HS-5 (cell line): Measurements from ENCODE around the gene GREB1.

Experiments
- DNase-seq: peaks from one replicate; pipeline ENCODE4 v3.0.0-alpha.2; 2012; ENCODE audit warnings: low read depth

GREB1 gene

DNA sequence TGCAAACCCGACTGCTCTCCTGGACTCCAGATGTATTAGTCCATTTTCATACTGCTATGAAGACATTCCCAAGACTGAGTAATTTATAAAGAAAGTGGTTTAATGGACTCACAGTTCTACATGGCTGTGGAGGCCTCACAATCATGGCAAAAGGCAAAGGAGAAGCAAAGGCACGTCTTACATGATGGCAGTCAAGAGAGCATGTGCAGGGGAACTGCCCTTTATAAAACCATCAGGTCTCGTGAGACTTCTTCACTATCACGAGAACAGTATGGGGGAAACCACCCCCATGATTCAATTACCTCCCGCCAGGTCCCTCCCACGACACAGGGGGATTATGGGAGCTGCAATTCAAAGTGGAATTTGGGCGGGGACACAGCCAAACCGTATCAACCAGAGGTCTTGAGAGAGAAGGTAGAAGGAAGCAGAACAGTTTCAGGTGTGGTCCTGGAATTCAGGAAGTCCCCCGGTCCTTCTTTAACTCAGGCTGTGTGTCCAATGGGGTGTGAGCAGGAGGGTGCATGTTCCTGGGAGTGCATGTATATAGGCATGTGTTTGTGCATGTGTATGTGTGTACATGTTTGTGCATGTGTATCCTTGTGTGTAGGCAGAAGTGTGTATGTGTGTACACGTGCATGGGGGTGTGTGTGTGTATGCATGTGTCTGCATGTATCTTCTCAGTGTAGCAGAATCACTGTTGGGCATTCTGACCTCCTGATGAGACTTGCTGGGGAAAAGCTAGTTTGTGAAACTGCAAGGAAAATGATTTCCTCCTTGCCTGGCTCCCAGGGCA, 46.2 kb downstream of the GREB1 start:
- no peak for DNase-seq

DNA sequence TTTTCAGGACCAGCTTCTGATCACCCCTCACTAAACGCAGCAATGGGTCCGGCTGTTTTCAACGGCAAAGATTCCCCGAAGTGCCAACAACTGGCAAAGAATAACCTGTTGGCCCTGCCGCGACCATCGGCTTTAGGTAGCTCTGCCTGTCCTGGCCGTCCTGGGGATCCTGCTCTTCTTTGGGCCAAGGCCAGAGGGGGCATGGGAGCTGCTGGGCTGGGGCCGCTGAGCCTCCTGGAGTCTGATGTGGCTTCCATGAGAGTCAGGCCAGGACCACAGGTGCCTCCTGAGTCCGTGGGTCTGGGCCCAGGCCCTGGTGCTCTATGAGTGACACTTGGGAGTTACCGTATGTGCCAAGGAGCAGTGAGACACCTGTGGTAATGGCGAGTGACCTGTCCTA, 46.9 kb downstream of the GREB1 start:
- DNase-seq: no peak

DNA sequence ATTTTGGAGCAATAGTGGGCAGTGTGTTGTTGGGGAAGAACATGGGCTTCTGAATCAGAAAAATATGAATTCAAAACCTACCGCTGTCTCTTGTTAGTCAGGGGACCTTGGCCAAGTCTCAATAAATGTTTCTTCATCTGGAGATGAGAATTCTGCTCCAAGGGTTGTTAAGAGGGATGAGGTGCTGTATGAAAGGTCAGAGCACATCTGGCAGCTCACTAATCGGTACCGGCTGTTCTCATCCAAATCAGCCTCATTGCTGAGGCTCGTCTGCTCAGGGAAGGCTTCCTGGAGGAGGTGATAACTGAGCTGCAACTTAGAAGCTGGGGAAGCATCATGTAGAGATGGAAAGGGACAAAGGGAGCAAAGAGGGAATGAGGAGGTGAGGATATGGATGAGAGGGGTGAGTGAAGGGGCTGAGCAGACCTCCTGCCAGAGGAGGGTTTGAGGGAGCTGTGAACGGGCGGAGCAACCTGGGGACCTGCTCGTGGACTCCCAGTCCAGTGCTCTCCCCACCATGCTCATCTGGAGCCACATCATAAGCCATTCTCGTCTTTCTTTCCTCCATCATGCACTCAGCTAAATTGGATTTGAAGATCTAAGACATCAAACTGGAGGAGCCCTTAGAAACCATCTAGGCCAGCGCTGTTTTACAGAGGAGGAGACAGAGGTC, 47.4 kb downstream of the GREB1 start:
- no peak for DNase-seq

DNA sequence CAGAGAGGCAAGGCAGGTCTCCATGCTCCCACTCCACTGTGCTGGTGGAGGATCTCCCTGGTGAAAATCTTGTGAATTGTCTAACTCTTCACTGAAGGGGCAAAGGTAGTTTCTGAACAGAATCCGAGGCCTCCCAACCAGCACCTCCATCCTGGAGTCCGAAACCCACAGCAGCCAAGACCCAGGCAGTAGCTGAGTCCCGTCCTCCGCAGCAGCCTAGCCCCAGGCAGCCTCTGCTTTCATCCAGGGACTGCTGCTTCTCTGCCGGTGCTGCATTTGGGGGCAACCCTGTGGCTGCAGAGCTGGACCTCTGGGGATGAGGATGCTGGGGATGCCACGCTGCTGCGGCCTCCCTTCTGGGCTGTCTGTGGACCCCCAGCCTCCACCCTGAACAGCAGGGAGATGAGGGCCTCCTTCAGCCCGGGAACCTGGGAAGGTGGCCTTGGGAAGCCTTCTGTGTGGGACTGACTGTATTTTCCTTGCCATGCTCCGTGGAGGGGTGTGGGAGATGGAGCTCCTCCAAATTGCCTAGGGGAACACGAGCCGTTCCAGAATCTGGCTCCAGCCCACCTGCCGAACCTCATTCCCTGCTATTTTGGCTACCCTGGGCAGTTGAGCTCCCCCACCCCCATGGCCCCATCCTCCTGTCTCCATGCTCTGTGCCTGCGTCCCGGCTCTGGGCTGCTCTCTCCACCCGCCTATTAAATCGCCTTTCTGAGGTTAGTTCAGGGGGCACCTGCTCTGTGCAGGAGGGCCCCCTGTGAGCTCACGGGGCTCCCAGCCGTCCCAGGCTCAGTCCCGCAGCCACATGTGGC, 48.2 kb downstream of the GREB1 start:
- DNase-seq: no peak

DNA sequence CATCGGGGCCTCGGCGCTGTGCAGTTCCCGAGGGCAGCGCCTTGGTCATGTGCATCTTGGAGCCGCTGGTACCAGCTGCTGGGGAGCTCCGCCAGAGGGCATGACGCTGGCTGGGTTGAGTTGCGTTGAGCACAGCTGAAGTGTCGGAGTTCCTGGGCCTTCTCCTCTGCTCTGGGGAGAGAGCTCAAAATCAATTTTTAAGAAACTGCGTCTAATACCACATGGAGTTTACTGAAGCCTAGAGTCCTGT, 48.7 kb downstream of the GREB1 start:
- DNase-seq: peak; percentile 6

DNA sequence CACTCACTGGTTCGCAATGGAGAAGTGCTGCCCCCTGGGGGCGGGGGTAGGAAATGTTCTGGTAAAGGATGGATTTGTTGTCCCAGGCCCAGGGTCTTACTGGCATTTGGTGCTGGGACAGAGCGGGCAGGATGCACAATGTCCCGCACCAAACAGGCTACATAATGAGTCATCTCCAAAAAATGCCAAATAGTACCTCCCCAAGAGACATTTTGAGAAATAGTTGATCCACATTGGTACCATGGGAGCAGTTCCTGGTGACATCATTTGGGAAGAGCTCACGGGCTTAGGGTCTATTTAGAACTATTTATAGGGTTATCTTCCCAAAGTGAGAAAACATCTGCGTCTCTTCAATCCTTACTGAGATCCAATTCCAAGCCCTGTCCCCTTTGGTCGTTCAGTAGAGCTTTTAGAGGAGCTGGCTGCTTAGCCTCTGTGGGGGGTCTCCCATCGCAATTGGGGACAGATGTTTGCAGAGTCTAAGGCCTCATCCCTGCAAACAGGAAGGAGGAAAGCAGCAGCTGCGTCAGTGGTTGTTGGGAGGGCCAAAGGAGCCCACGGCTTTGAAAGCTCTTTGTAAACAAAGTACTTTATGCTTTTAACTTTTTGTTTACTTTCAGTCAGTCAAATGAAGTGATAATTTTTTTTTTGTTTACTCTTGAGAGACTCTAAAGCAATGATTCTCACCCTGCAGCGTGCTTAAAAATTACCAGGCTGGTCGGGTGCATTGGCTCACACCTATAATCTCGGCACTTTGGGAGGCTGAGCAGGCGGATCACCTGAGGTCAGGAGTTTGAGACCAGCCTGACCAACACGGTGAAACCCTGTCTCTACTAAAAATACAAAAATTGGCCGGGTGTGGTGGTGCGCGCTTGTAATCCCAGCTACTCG, 49.3 kb downstream of the GREB1 start:
- peak; percentile 5 for DNase-seq

DNA sequence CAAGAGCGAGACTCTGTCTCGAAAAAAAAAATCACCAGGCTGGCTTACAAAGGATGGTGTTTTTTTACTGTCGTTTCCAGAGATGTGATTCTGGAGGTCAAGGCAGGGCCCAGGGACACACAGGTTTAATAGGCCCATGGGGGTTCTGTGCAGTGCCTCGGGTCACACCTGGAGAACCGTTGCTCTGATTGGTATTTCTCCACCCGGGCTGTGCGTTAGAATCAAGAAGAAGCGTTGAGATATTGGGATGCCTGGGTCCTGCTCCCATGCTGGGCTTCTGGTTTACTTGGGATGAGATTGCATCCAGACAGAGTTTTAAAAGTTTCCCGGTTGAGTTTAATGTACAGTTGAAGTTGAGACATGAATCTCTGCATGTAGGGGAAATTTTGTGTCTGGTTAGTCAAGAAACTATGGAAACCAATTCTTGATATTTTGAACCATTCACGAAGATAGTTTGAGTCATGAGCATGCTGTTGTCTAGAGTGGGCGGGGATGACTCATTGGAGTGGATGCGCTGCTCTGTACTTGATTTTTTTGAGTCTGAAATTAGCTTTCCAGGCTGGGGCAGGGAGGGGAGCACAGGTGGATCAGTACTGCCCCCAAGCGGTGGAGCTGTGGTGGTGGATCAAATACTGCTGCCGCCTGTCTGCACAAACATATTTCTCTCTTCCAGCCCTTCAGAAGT, 50.1 kb downstream of the GREB1 start:
- peak; percentile 88 for DNase-seq

DNA sequence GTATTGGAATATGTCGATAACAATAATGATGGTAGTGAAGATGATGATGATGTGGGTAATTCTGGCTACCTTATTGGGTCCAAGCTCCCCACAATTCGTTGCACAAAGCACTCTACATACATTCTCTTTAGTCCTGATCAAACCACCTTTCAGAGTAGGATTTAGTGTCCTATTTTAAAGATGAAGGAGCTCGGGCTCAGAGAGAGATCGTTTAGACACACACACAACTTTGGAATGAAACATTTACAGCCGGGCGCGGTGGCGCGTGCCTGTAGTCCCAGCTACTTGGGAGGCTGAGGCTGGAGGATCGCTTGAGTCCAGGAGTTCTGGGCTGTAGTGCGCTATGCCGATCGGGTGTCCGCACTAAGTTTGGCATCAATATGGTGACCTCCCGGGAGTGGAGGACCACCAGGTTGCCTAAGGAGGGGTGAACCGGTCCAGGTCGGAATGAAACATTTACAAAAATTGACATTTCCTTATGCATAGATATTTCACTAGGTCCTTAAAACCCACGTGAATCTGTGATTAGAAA, 50.7 kb downstream of the GREB1 start:
- DNase-seq: no peak

DNA sequence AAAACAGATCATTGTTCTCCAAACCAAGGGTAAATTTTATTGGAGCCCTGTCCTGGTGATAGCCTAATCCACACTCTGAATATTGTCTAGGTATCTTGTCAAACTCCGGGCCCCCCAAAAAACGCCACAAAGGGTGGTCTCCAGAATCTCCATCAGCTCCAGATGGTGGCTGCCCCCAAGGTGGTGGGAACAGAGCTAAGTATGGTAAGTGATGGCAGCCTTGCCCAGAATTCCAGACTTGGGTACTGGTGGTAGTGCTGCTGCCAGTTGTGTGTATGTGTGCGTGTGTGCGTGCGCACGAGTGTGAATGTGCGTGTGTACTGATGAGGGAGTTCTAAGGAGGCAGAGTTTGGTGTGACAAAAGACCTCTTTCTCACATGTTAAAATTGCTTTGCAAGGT, 51.2 kb downstream of the GREB1 start:
- DNase-seq: no peak

DNA sequence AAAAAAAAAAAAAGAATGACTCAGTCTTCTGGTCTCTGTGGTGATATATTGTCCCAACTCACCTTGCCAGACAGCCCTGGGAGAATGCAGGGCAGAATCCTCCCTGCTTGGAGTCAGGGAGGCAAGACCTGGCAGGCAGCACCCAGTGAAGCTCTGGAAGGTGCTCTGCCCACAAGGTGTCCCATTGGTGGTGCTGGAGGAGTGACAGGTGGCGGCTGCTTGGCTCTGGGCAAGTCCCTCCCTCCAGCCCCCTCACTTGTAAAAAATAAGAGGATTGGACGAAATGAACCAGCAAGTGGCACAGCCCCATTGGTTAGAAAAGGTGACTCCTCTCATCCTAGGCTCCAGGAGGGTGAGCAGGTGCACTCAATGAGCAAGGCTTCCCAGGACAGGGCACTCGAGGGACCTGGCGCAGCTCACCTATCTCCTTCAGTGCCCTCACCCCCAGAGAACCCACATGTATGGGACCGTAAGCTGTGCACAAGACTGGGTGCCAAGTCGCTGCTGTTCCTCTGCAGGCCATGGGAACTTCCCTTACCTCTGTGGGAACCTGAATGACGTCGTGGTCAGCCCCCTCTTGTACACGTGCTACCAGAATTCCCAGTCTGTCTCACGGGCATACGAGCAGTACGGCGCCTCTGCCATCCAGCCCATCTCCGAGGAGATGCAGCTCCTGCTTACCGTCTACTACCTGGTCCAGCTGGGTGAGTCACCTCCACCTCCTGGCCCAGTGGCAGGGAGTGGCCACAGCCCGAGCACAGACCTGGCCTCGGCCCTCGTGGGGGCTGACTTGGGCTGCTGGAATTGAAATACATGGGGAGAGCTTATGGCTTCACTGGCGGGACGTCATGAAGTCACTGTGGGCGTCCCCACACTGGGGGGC, 54.6 kb downstream of the GREB1 start:
- DNase-seq: no peak

DNA sequence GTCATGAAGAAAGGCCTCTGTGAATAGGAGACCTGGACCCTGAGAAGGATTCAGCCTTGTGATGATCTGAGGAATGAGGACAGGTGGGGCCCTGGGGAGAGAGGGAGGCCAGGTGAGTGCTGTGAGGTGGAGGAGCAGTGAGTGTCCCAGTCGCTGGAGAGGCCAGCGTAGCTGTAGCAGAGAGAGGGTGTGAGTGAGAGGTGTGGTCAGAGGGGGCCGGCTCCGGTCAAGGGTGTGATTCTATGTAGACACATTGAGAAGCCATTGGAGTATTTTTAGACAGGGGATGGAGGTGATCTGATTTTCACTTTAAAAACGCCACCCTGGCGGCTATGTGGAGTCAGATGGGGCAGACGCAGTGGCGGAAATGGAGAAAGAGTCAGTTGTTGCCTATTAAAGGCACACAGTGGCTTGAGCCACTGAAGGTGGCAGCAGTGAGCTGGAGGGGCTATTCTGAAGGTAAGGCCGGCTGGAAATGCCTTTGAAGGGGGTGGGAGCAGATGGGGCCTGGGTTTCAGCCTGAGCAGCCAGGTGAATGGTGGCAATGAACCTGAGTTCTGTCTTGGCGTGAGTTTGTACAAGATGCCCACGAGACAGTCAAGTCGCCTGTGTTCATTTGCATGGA, 55.6 kb downstream of the GREB1 start:
- DNase-seq: no peak

DNA sequence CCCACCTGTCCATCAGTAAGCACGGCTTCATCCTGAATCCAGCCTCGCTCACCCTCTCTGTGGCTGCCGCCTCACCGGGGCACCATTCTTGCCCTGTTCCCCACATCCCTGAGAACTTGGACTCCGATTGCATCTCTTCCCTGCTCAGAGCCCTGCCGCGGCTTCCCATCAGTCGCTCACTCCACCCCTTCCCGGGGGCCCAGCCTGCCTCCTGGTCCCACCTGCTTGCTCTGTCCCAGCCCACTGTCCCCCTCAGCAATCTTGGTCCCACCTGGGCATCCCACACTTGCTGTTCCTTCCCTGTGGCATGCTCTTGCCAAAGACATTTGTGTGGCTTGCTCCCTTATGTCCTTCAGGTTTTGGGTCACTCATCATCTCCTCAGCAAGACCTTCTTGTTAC, 56.3 kb downstream of the GREB1 start:
- DNase-seq: no peak

DNA sequence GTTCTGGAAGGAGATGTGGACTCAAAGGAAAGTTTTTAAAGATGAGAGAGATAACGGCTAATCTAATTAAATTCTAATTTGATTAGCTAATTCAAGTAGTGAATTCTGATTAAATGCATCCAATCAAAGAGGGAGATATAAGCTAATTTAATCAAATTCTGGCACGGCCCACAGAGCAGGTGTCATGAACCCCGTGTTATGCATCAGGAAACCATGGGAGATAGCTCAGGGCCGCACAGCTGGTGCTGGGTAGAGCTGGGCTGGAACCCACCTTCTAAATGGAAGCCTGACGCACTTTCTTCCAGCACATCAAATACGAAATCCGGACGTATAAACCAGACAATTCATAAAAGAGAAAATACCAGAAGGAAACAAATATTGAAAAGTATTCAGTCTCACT, 57.2 kb downstream of the GREB1 start:
- DNase-seq: no peak

DNA sequence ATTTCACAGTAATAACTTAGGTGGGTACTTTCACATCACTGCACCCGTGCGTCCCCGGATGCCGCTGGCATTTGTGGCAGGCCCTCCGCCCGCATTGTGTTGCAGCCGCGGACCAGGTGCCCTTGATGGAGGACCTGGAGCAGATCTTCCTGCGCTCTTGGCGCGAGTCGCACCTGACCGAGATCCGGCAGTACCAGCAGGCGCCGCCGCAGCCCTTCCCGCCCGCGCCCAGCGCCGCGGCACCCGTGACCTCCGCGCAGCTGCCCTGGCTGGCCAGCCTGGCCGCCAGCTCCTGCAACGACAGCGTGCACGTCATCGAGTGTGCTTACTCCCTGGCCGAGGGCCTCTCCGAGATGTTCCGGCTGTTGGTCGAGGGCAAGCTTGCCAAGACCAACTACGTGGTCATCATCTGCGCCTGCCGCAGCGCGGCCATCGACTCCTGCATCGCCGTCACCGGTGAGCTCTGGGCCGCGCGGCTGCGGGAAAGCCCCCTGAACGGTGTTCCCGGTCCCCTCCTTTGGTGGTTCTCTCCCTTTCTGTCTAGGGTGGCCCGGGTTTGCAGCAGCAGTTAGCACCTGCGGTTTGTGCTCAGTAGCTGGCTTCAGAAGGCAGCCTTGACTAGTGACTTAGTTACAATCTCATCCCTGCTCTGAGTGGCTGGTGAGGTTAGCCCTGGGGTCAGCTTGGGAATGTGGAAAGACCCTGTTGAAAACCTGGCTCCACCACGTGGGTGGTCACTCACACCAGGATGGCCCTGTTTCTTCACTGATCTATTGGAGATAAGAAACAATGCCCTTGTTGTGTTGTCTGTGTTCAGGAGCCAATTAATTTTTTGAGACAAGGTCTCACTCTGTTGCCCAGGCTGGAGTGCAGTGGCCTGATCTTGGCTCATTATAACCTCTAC, 59.1 kb downstream of the GREB1 start:
- no peak for DNase-seq

DNA sequence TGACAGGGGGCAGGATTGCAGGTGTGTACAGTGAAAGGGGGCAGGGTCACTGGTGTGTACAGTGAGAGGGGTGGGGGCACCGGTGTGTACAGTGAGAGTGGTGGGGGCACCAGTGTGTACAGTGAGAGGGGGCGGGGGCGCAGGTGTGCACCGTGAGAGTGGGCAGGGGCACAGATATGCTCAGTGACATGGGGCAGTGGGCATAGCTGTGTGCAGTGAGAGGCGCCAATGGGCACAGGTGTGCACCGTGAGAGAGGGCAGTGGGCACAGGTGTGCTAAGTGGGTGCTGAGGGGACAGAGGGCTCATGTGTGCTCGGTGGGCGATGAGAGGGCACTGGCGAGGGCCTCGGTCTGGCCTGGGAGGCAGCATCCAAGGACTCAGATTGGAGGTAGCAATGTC, 63.0 kb downstream of the GREB1 start:
- no peak for DNase-seq

DNA sequence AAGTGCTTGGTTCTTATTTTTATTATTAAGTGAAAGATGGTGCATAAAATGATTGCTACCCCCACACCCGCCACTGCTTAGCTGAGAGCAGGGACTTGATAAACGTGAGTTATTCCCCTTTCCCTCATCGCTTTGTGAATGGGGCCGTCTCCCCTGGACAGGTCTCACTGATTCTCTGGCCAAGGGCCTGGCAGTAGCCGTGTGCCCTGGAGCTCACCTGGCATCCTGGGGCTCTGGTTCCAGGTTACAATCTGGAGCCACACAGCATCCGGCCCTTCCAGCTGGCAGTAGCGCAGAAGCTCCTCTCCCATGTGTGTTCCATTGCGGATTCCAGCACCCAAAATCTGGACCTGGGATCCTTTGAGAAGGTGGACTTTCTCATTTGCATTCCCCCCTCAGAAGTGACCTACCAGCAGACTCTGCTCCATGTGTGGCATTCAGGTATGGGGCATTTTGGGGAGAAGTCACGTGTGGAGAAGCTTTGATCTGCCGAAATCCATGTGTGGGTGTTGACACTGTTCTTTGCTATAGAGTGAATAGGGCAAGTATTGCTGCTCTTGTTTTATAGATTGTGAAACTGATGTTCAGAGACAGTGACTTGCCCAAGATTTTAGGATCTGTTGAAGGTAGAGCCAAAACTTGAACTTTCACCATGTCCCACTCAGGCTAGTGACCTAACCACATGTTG, 63.8 kb downstream of the GREB1 start:
- DNase-seq: no peak

DNA sequence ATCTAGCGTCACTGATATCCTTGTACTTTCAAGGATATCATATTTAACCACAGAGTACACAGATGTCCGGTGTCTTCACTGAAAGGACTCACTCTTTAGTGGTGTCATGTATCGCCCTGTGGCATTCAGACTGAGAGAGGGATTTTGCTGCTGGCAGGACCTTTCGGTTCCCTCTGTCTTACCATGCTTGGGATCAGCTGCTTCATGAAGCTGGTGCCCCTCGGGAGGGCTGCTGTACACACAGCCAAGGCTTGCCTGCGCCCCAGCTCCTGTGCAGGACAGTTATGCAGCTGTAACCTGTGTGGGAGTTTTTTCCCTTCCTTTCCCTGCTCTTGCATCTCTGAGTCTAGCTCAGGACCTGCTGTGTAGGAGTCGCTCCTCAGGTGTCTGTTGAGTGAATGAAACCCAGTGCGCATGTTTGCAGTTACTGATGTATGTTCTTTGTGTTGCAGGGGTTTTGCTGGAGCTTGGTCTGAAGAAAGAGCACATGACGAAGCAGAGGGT, 64.4 kb downstream of the GREB1 start:
- no peak for DNase-seq
